OCI-LY1 (cell line): ENCODE measurements around the gene FAM161A.
A peak's percentile ranks its signal among the peaks of the same experiment; 100 is the strongest.

ENCODE experiments used
- H2AFZ ChIP-seq: fragments of 200-600 bp; sonication (generic), shearing (Covaris generic); 2 replicates; pipeline ENCODE4 v1.6.0; 2014; ENCODE audit warnings: antibody characterized with exemption, mild to moderate bottlenecking, low read length
- H3F3A ChIP-seq: fragments of 200-600 bp; sonication (generic), shearing (Covaris generic); 2 replicates; pipeline ENCODE4 v1.6.0; 2014; ENCODE audit warnings: mild to moderate bottlenecking, antibody characterized with exemption, low read length, moderate library complexity; ENCODE audit not compliant: insufficient read depth
- H3K27ac ChIP-seq: fragments of 200-600 bp; sonication (generic); 2 replicates; pipeline ENCODE4 v1.5.1; 2014; ENCODE audit warnings: low read length, mixed run types, mild to moderate bottlenecking, low read depth; ENCODE audit not compliant: poor library complexity, severe bottlenecking
- H3K27me3 ChIP-seq: fragments of 200-600 bp; sonication (generic); 2 replicates; pipeline ENCODE4 v1.6.0; 2014; ENCODE audit warnings: antibody characterized with exemption, mild to moderate bottlenecking, low read length, moderate library complexity; ENCODE audit not compliant: insufficient read depth
- H3K36me3 ChIP-seq: fragments of 200-600 bp; sonication (generic); 2 replicates; pipeline ENCODE4 v1.6.1; 2014; ENCODE audit warnings: mild to moderate bottlenecking, antibody characterized with exemption, low read length, moderate library complexity, mixed read lengths; ENCODE audit not compliant: insufficient read depth
- H3K4me1 ChIP-seq: fragments of 200-600 bp; sonication (generic); 2 replicates; pipeline ENCODE4 v1.5.1; 2014; ENCODE audit warnings: mild to moderate bottlenecking, low read length, moderate library complexity; ENCODE audit not compliant: insufficient read depth, severe bottlenecking
- H3K4me2 ChIP-seq: fragments of 200-600 bp; sonication (generic), shearing (Covaris generic); 2 replicates; pipeline ENCODE4 v1.6.1; 2014; ENCODE audit warnings: low read length
- H3K4me3 ChIP-seq: fragments of 200-600 bp; sonication (generic); 2 replicates; pipeline ENCODE4 v1.5.1; 2014; ENCODE audit warnings: low read length, low read depth, mild to moderate bottlenecking, mixed read lengths; ENCODE audit not compliant: poor library complexity, severe bottlenecking
- H3K79me2 ChIP-seq: fragments of 200-600 bp; shearing (Covaris generic); 2 replicates; pipeline ENCODE4 v1.6.1; 2016; ENCODE audit warnings: mixed run types, low read length, mixed read lengths; ENCODE audit not compliant: insufficient read depth
- H3K9ac ChIP-seq: fragments of 200-600 bp; sonication (generic), shearing (Covaris generic); 2 replicates; pipeline ENCODE4 v1.6.1; 2014; ENCODE audit warnings: mild to moderate bottlenecking, low read length, mixed read lengths
- H3K9me2 ChIP-seq: fragments of 200-600 bp; sonication (generic), shearing (Covaris generic); 2 replicates; pipeline ENCODE4 v1.6.1; 2014; ENCODE audit warnings: low read depth, mild to moderate bottlenecking, low read length, mixed read lengths
- H3K9me3 ChIP-seq: fragments of 200-600 bp; shearing (Covaris generic); 2 replicates; pipeline ENCODE4 v1.6.1; 2014; ENCODE audit warnings: low read length, mixed read lengths
- H4K20me1 ChIP-seq: fragments of 200-600 bp; sonication (generic), shearing (Covaris generic); 2 replicates; pipeline ENCODE4 v1.6.0; 2016; ENCODE audit warnings: mild to moderate bottlenecking, low read length; ENCODE audit not compliant: insufficient read depth
- EZH2 ChIP-seq: fragments of 200-600 bp; sonication (generic), shearing (Covaris generic); IDR thresholded peaks from 2 replicates; pipeline ENCODE4 v1.8.0; 2017; ENCODE audit warnings: borderline replicate concordance, mixed run types, mild to moderate bottlenecking, antibody characterized with exemption, low read length, moderate library complexity, mixed read lengths
- TF ChIP-seq, protein P1 (sequence below): fragments of 200-600 bp; sonication (generic), shearing (Covaris generic); IDR thresholded peaks from 2 replicates; pipeline ENCODE4 v1.5.1; 2017; ENCODE audit warnings: mild to moderate bottlenecking, antibody characterized with exemption, low read length, moderate library complexity, mixed read lengths

The FAM161A gene, protein sequence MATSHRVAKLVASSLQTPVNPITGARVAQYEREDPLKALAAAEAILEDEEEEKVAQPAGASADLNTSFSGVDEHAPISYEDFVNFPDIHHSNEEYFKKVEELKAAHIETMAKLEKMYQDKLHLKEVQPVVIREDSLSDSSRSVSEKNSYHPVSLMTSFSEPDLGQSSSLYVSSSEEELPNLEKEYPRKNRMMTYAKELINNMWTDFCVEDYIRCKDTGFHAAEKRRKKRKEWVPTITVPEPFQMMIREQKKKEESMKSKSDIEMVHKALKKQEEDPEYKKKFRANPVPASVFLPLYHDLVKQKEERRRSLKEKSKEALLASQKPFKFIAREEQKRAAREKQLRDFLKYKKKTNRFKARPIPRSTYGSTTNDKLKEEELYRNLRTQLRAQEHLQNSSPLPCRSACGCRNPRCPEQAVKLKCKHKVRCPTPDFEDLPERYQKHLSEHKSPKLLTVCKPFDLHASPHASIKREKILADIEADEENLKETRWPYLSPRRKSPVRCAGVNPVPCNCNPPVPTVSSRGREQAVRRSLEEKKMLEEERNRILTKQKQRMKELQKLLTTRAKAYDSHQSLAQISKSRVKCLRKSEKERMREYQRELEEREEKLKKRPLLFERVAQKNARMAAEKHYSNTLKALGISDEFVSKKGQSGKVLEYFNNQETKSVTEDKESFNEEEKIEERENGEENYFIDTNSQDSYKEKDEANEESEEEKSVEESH

DNA sequence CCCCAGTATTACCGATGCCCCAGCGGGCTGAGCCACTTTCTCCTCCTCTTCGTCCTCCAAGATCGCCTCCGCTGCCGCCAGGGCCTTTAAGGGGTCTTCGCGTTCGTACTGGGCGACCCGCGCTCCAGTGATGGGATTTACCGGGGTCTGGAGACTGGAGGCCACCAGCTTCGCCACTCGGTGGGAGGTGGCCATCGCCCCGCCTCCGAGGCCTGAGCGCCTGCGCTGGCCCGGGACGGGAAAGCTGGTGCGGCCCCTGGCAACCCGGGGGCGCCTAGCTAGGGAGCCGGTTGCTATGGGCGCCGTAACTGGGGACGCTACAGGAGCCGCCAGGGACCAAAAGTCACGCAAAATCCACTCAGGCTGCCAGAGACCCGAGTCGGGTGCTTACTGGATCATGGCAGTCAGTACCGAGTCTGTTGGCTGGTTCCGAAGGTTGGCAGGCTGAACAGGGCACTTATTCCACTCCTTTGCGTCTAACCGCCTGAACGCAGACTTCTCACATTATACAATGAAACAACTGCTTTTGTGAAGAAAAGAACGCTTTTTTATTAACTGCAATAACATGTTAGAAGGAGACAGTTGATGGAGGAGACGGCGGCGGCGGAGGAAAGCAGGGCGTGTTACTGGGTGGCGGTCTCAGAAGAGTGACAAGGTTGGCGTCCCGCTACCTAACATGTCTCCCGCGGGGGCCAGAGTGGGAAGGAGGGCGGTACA lies at the start of gene FAM161A:
TSS of gene FAM161A (minus strand) at position 214 of the 717 bp plus-strand sequence. CDS start at position 195, 19 bp downstream.
- Histone ChIP-seq H3K27me3 (no peaks in the 10 kb centered on the region), H3K4me1 (peaks cover 26% of the 10 kb centered on the region), H3K9me3 (no peaks in the 10 kb centered on the region), H3K79me2 (no peaks in the 10 kb centered on the region), H3K9ac (peak within 1 kb of the TSS; percentile 75), H3K36me3 (no peaks in the 10 kb centered on the region; the same call in 1 of the 2 replicates), H3F3A (no peaks in the 10 kb centered on the region), H3K4me3 (peak within 1 kb of the TSS; percentile 77), H3K4me2 (peak within 1 kb of the TSS; percentile 89), H3K9me2 (no peaks in the 10 kb centered on the region), H3K27ac (peak within 1 kb of the TSS; percentile 83), H2AFZ (peak within 1 kb of the TSS; percentile 84), H4K20me1 (no peaks in the 10 kb centered on the region)
- TF ChIP-seq EZH2: no peak
- TF ChIP-seq, protein P1, sequence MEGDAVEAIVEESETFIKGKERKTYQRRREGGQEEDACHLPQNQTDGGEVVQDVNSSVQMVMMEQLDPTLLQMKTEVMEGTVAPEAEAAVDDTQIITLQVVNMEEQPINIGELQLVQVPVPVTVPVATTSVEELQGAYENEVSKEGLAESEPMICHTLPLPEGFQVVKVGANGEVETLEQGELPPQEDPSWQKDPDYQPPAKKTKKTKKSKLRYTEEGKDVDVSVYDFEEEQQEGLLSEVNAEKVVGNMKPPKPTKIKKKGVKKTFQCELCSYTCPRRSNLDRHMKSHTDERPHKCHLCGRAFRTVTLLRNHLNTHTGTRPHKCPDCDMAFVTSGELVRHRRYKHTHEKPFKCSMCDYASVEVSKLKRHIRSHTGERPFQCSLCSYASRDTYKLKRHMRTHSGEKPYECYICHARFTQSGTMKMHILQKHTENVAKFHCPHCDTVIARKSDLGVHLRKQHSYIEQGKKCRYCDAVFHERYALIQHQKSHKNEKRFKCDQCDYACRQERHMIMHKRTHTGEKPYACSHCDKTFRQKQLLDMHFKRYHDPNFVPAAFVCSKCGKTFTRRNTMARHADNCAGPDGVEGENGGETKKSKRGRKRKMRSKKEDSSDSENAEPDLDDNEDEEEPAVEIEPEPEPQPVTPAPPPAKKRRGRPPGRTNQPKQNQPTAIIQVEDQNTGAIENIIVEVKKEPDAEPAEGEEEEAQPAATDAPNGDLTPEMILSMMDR: no peak

- Histone ChIP-seq H3K4me2 (no peak overlapping the region), H3K9ac (no peak overlapping the region), H3K27ac (no peak overlapping the region), H3K79me2 (no peaks in the 10 kb centered on the region), H2AFZ (no peak overlapping the region), H3K36me3 (no peaks in the 10 kb centered on the region), H4K20me1 (no peaks in the 10 kb centered on the region), H3K27me3 (no peaks in the 10 kb centered on the region), H3K9me2 (no peaks in the 10 kb centered on the region), H3K9me3 (no peaks in the 10 kb centered on the region), H3K4me3 (no peak overlapping the region), H3F3A (no peaks in the 10 kb centered on the region), H3K4me1 (peaks cover 12% of the 10 kb centered on the region)
- TF ChIP-seq, protein P1: no peak
- no peak for TF ChIP-seq EZH2
Observed at GRCh38 chr2:61900281-61900680, 46.4 kb upstream of the FAM161A start.

DNA sequence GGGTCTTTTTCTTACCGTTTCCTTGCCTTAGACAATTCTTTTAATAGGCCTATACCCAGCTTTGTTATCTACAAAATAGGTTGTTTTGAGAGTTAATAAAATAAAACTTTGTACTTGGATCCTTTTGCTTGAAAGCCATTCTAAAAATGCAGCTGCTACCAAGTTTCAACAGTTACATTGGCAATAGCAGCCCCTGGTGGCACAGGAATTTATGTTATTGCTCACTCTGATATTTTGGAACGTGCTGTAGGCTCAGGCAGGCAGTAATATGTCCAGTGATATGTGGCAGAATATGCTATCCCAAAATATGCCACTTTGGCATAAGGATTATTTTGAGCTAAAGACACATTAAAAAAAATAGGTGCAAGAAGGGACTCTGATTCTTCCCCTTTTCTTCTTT lies 45.0 kb upstream of the FAM161A start:
- no peaks in the 10 kb centered on the region for H3K36me3 ChIP-seq
- H4K20me1 ChIP-seq: no peaks in the 10 kb centered on the region
- no peak for TF ChIP-seq EZH2
- TF ChIP-seq, protein P1: peak; percentile 72
- no peaks in the 10 kb centered on the region for H3K4me1 ChIP-seq
- no peaks in the 10 kb centered on the region for H3K9me2 ChIP-seq
- H3K4me2 ChIP-seq: no peak overlapping the region
- no peak overlapping the region for H3K4me3 ChIP-seq
- H3K9me3 ChIP-seq: no peaks in the 10 kb centered on the region
- no peaks in the 10 kb centered on the region for H3F3A ChIP-seq
- no peaks in the 10 kb centered on the region for H3K27me3 ChIP-seq
- no peaks in the 10 kb centered on the region for H3K79me2 ChIP-seq
- no peak overlapping the region for H3K9ac ChIP-seq
- no peak overlapping the region for H2AFZ ChIP-seq
- H3K27ac ChIP-seq: no peak overlapping the region
